ENCODE measurements around the gene CELA2B. TPM values are rescaled to one million over a fixed set of nuclear protein-coding genes. Genes with fewer than 3 reads are reported as not detected.

Gene CELA2B
- total and polyA plus RNA-seq, 10 of the 15 experiments (the other 5 are each of a cell fraction or from before 2014, with no cell fraction given): not detected

DNA sequence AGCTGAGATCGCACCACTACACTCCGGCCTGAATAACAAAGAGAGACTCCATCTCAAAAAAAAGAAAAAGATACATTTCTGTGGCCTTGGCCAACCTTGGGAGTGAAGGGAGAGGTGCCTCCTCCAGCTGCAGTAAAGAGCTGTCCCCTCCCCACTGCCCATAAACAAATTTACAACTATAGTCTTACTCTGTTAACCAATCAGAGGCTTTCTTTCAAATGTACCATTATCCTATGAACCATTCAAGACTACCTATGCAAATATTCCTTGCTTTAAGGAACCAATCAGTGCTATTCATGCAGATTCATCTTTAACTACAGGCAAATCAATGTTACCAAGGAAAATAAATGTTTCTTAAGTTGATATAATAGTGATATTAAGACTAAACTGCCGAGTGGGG is 1.0 kb downstream of the CELA2B start:
- Histone ChIP-seq H3K4me2 (ENCODE audit: control insufficient read depth, insufficient read depth) (no peak overlapping the region), H3K27ac (ENCODE audit: control insufficient read depth, insufficient read depth) (no peak overlapping the region), H4K20me1 (ENCODE audit: control insufficient read depth, insufficient read depth) (no peaks in the 10 kb centered on the region), H2AFZ (ENCODE audit: control insufficient read depth, low read depth, low read length) (no peak overlapping the region), H3K36me3 (ENCODE audit: control insufficient read depth in 2 of 2, insufficient read depth in 2 of 2, low read length in 1 of 2) (no peaks in the 10 kb centered on the region), H3K4me1 (ENCODE audit: control insufficient read depth, insufficient read depth, low read length) (no peaks in the 10 kb centered on the region), H3K27me3 (replicated peaks in 1 of 2; ENCODE audit: control insufficient read depth in 2 of 2, insufficient read depth in 2 of 2, low read length in 1 of 2) (no peaks in the 10 kb centered on the region), H3K4me3 (no peak overlapping the region), H3K79me2 (ENCODE audit: control insufficient read depth, insufficient read depth, low read length) (no peaks in the 10 kb centered on the region), H3K9me3 (replicated peaks; ENCODE audit: control insufficient read depth, insufficient read depth, low read length) (no peaks in the 10 kb centered on the region), H3K9ac (ENCODE audit: control insufficient read depth, insufficient read depth, low read length) (no peak overlapping the region)
- in situ Hi-C loops (cut with MboI) (no loop called here), intact Hi-C loops (cut with micrococcal nuclease; ENCODE audit: unreplicated experiment) (no loop called here)
- SMC1A ChIA-PET (ENCODE audit: uncharacterized antibody, unreplicated experiment): no interaction called here
- TF ChIP-seq ZNF24 (IDR thresholded peaks at IDR 0.05) (no peak), LARP7 (IDR thresholded peaks at IDR 0.05) (no peak), RBBP5 (conservative IDR thresholded peaks at IDR 0.05) (no peak), YY1 (IDR thresholded peaks at IDR 0.05; ENCODE audit: low read depth, low read length) (no peak), STAT3 (IDR thresholded peaks at IDR 0.05; ENCODE audit: low read depth, low read length) (no peak), EZH2 (IDR thresholded peaks at IDR 0.05; ENCODE audit: borderline replicate concordance, control insufficient read depth, low read depth, low read length) (no peak), PML (IDR thresholded peaks at IDR 0.05; ENCODE audit: low read length) (no peak), NRF1 (conservative IDR thresholded peaks at IDR 0.05; ENCODE audit: low read depth, low read length) (no peak), CBX5 (IDR thresholded peaks at IDR 0.05; ENCODE audit: low read depth) (no peak), KDM1A (IDR thresholded peaks at IDR 0.05; ENCODE audit: borderline replicate concordance) (no peak), TAF1 (IDR thresholded peaks at IDR 0.05; ENCODE audit: borderline replicate concordance, low read depth, low read length) (no peak), NR2C1 (IDR thresholded peaks at IDR 0.05) (no peak), SMAD1 (IDR thresholded peaks at IDR 0.05; ENCODE audit: low read depth, partially characterized antibody) (no peak), JUNB (IDR thresholded peaks at IDR 0.05) (no peak)
- TF ChIP-seq, protein P1, sequence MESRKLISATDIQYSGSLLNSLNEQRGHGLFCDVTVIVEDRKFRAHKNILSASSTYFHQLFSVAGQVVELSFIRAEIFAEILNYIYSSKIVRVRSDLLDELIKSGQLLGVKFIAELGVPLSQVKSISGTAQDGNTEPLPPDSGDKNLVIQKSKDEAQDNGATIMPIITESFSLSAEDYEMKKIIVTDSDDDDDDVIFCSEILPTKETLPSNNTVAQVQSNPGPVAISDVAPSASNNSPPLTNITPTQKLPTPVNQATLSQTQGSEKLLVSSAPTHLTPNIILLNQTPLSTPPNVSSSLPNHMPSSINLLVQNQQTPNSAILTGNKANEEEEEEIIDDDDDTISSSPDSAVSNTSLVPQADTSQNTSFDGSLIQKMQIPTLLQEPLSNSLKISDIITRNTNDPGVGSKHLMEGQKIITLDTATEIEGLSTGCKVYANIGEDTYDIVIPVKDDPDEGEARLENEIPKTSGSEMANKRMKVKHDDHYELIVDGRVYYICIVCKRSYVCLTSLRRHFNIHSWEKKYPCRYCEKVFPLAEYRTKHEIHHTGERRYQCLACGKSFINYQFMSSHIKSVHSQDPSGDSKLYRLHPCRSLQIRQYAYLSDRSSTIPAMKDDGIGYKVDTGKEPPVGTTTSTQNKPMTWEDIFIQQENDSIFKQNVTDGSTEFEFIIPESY (IDR thresholded peaks at IDR 0.05): no peak
- BruUV-seq (replicated peaks): no TSS peak
- CTCF ChIA-PET: no interaction called here
- DNase-seq (ENCODE audit: low read depth, low spot score): no peak
- no peak for ATAC-seq
- POLR2A ChIA-PET: no interaction called here
- WGBS (ENCODE audit: insufficient coverage, insufficient replicate concordance, low lambda C conversion rate, missing lambda C conversion rate): 59% methylated on average over 3 of the region's 3 CpGs
- RAD21 ChIA-PET (ENCODE audit: unreplicated experiment): no interaction called here
- FAIRE-seq: no peak

Data from GM12878 (cell line).